Right hindlimb (tissue), 1 donor: ENCODE measurements around the gene CEND1.

Experiments used
- DNase-seq: peaks from one replicate; pipeline ENCODE4 v3.0.0-alpha.2; 2018

CEND1 gene

GRCh38 chr11:827146-827896 lies 37.4 kb upstream of the CEND1 start:
- no peak for DNase-seq

GRCh38 chr11:826836-827145 lies 36.9 kb upstream of the CEND1 start:
- DNase-seq, result no peak

- DNase-seq, result no peak
Observed at GRCh38 chr11:826227-826621, 36.3 kb upstream of the CEND1 start.

- no peak for DNase-seq
Observed at GRCh38 chr11:825366-826226, 35.7 kb upstream of the CEND1 start.

- no peak for DNase-seq
Observed at GRCh38 chr11:824942-825341, 35.1 kb upstream of the CEND1 start.

- DNase-seq, result peak; percentile 82
Observed at GRCh38 chr11:824292-824880, 34.5 kb upstream of the CEND1 start.

GRCh38 chr11:823441-824291 lies 33.8 kb upstream of the CEND1 start:
- no peak for DNase-seq

GRCh38 chr11:821512-822371 lies 31.9 kb upstream of the CEND1 start:
- no peak for DNase-seq

GRCh38 chr11:820655-821511 lies 31.0 kb upstream of the CEND1 start:
- DNase-seq, result no peak

GRCh38 chr11:819943-820649 lies 30.2 kb upstream of the CEND1 start:
- peak; percentile 73 for DNase-seq

GRCh38 chr11:819129-819931 lies 29.4 kb upstream of the CEND1 start:
- peak; percentile 92 for DNase-seq

GRCh38 chr11:818396-819128 lies 28.7 kb upstream of the CEND1 start, which contains the start of gene PNPLA2:
TSS of gene PNPLA2 (plus strand) at chr11:818914. CDS start at chr11:819719, 805 bp downstream.
- no peak for DNase-seq

GRCh38 chr11:816433-816779 lies 26.5 kb upstream of the CEND1 start:
- no peak for DNase-seq

- DNase-seq, result no peak
Observed at GRCh38 chr11:815675-816432, 26.0 kb upstream of the CEND1 start.

- DNase-seq, result no peak
Observed at GRCh38 chr11:813456-814096, 23.7 kb upstream of the CEND1 start.

- no peak for DNase-seq
Observed at GRCh38 chr11:813072-813455, 23.2 kb upstream of the CEND1 start.

GRCh38 chr11:812390-812789 lies 22.5 kb upstream of the CEND1 start:
- no peak for DNase-seq
